Measurements from ENCODE around the gene SORBS2.
"Not testable (repeated sequence)": the region's sequence is repeated elsewhere in the genome, so short reads cannot be mapped to it uniquely, and the experiment has no call there.

SORBS2 gene, protein sequence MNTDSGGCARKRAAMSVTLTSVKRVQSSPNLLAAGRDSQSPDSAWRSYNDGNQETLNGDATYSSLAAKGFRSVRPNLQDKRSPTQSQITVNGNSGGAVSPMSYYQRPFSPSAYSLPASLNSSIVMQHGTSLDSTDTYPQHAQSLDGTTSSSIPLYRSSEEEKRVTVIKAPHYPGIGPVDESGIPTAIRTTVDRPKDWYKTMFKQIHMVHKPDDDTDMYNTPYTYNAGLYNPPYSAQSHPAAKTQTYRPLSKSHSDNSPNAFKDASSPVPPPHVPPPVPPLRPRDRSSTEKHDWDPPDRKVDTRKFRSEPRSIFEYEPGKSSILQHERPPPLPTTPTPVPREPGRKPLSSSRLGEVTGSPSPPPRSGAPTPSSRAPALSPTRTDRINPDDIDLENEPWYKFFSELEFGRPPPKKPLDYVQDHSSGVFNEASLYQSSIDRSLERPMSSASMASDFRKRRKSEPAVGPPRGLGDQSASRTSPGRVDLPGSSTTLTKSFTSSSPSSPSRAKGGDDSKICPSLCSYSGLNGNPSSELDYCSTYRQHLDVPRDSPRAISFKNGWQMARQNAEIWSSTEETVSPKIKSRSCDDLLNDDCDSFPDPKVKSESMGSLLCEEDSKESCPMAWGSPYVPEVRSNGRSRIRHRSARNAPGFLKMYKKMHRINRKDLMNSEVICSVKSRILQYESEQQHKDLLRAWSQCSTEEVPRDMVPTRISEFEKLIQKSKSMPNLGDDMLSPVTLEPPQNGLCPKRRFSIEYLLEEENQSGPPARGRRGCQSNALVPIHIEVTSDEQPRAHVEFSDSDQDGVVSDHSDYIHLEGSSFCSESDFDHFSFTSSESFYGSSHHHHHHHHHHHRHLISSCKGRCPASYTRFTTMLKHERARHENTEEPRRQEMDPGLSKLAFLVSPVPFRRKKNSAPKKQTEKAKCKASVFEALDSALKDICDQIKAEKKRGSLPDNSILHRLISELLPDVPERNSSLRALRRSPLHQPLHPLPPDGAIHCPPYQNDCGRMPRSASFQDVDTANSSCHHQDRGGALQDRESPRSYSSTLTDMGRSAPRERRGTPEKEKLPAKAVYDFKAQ (N-terminal part only)

GRCh38 chr4:185811509-185812364, at the start of gene SORBS2:
SORBS2 (minus strand) TSS chr4:185812194; CDS start chr4:185690571, 121,623 bp downstream.
- DNase-seq = peak; percentile 74

DNA sequence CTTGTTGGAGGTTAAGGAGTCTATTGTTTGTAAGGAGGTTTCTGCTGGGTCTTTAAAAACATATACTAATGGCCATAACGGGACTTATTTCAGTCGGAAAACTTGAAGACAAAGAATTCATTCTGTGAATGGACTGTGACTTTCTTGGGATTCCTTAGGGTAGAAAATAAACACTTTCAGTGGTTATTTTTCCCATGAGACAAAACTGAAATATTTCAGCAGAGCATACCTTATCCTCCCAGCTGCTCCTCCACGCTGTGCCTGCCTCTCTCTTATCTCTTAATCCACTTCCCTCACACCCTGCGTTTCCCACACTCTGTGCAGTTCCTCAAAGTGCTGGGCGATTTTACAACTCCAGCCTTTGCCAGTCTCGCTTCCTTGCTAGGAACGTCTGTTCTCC, 47.1 kb upstream of the SORBS2 start:
- no peak for DNase-seq

DNA sequence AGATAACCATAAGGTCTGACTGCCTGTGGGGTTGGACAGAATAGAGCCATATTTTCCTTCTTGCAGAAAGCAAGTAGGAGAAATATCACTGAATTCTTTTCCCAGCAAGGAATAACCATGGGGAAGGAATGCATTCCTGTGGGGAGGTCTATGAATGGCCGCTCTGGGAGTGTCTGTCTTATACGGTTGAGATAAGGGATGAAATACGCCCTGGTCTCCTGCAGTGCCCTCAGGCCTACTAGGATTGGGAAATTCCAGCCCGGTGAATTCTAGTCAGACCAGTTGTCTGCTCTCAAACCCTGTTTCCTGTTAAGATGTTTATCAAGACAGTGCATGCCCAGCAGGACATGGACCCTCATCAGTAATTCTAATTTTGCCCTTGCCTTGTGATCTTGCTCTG, 45.6 kb upstream of the SORBS2 start:
- DNase-seq = not testable (repeated sequence)

DNA sequence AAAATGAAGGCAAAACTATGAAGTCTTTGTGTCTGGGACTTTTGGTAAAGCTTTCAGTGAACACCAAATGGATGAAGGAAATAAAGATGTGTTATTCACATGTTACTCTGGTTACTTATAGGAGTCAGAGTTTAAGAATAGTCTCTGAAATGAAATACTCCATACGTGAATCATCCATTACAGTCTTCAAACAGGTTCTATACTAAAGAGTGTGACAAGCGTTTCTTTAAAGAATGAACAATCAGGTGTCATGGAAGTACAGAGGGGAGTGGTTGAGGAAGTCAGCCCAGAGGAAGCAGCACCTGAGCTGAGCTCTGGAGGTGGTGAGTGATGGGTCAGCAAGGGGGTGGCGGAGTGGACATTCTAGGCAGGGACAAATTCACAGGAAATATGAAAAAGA, 41.8 kb upstream of the SORBS2 start:
- DNase-seq = no peak

DNA sequence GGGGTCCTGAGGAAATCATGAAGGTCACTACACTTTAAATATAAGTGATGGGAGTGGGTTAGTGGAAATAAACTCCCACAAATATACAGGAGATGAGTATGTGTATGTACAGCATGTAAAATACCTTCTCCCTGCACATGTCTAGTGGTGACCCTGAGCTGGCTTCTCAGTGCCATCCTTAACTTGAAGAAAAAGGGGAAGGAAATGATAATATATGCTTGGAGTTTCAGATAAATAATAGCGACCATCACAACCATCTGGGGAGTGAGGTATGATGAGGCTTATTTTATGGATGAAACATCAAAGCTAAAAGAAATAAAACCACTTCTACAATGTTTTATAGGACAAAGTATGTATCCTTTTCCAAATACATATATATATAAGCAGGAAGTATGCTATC, 41.0 kb upstream of the SORBS2 start:
- no peak for DNase-seq

DNA sequence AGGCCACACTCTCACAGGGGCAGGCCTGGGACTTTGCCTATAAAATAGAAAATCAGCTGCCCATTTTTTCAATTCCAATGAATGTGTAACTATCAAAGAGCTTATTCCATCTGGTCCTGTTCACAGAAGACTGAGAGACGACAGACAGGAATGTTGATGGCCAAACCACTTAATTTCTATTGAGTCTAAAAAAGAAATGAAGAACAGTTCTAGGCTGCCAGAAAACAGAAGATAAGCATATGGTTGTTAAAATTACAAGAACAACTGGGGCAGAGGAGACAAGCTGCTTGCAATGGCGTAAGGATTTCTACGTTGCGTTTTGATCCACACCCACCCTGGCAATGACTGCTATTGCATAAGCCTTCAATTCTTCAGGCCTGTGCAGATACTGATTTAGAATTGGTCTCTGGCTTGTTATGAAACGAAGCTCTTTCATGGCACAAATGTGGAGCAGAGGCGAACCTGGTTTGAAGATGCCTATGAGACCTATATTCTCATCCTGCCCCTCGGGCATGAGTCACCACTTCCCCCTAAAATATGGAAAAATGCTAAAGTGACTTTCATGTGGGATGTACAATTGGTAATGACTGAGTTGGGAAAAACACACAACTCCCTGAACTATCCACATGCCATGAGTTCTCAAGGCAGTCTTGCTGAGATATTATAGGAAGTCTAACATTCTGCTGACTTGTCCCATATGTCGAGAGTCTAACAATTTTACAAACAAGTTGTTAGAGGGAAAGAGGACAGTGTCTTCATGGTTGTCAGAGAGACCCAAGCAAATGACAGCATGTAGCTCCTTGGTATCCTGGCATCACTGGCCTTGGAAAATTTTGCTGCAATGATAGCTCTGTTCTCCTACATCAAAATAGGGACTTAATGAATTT, 37.9 kb upstream of the SORBS2 start:
- DNase-seq = peak; percentile 48

GRCh38 chr4:185847352-185848097, 35.5 kb upstream of the SORBS2 start:
- DNase-seq = peak; percentile 51

GRCh38 chr4:185846505-185847150, 34.6 kb upstream of the SORBS2 start:
- no peak for DNase-seq

DNA sequence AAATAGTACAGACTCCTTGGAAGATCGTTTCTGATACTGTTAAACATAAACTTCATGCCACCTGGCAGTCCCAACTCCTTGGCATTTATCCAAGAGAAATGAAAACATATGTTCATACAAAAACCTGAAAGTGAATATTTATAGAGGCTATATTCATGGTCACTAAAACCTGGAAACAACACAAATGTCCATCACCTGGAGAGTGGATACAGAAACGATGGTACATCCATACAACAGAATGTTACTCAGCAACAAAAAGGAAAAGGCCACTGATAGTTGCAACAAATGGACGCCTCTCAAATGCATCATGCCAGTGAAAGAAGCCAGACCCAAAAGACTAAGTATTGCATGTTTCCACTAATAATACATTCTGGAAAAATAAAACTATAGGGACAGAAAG, 34.0 kb upstream of the SORBS2 start:
- no peak for DNase-seq

GRCh38 chr4:185841451-185841850, 29.5 kb upstream of the SORBS2 start:
- no peak for DNase-seq

DNA sequence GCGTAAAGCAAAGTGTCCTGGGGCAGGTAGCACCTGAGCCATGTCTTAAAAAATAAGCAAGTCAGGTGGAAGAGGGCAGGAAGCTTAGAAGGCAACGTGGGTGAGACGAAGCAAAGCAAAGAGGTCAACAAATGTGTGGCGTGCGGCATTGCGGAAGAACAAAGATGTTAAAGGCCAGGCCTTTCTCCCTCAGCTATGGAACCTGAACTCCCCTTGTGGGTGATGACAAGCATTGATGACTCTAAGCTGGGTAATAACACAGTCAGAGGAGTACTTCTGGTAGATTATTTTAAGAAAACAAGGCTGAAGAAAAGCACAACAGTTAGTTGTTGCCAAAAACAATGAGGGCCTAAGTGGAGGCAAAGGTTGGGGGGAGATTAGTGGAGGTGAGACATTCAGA, 29.0 kb upstream of the SORBS2 start:
- DNase-seq = no peak

DNA sequence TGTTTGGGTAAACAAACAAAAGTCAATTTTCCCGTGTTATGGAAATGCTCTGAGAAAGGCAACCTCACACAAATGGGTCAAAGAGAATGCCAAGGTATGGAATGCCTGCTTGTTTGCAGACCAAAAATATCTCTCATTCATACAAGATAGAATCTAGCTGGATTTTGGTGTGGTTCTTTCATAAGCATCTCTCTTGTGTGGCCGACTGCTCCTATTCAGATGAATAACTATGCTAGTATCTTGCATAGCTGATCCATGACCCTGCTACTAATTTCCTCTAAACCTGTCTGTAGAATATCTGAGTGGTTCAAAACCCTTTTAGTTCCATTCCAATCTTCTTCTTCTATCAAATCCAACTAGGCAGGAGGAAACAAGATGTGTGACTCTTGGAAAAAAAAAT, 28.2 kb upstream of the SORBS2 start:
- DNase-seq = no peak

DNA sequence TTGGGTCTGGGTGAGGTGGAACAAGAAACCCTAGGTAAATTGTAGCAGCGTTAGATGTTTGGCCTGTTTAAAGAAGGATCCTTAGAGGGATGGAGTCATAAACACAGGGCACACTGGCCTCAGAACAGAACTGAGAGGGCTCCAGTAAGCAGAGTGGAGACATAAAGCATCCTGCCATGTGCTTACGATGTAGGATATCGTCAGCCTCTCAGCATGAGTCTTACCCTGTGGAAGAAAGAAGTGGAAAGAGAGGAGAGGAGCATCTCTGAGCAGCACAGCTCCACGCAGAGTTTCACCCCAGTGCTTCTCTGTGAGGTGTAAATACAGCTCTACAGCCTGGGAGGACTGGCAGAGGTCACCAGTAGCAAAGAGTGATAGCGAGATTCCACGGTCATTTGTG, 27.8 kb upstream of the SORBS2 start:
- no peak for DNase-seq

DNA sequence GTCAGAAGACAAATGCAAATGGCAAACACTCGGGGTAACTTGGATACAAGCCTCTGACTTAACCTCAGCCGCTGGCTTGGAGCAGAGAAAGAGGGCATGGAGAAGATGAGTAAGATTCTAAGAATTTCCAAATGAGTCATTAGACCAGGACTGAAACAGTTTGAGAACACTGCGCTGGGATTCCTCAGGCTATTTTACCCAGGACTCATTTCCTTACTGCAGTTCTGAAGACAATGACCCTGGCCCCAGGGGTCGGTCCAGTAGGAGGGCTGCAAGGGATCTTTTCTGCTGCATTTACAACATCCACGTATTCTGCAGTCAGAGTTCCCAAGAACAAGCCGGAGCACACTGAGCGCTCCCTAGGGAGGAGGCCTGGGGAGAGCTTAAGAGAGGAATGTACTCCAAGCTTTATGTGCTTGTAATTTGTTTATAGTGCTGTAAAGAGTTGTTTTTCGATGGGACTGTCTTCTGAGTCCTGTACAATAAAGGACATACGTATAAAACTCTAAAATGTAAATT, 27.3 kb upstream of the SORBS2 start:
- DNase-seq = no peak

DNA sequence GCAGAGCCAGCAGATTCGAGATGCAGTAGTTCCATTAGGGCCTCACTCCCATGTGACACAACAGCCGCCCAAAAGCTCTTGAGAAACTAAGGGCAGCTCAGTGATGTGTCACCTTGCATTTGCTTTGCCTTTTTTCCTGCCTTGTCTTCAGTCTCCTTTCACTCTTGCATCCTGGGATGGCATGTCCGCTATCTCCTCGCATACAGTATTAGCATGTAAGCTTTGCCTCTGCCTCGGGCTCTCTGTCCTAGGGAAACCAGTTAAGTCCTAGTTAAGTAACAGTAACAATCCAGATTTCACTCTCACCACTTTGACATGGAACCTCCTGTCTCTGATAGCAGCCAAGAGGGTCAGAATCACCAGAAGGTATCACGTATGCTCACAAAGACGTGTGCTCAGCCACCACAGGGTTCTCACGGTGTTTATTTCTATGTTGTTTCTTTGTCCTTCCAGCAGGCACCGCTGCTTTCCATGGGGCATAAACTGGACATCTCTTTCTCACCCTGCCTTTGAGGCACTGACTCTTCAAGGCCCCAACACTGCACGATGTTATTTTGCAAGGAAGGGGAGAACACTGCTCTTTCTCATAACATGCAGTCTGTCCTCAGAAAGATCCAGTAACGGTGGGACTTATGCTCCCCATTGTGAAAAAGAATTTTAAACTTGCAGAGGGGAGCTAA, 26.7 kb upstream of the SORBS2 start:
- DNase-seq = no peak

DNA sequence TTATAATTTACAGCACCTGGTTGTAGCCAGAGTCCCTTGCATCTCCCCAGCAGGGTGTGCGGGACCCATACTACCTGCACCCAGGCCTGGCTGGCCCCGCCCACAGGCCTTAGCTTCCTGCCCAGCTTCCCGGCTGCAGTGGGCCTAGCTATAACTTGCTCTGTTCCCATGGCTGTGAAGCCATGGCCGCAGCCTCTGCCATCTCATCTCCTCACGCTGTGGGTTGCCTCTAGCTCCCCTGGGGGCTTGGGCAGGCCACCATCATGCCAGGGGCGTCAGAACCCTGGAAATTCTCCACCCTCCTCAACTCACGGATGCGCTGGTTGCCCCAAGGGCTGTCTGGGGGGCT, 26.1 kb upstream of the SORBS2 start:
- no peak for DNase-seq

- no peak for DNase-seq
Measured at GRCh38 chr4:185837415-185838103, 25.6 kb upstream of the SORBS2 start.

DNA sequence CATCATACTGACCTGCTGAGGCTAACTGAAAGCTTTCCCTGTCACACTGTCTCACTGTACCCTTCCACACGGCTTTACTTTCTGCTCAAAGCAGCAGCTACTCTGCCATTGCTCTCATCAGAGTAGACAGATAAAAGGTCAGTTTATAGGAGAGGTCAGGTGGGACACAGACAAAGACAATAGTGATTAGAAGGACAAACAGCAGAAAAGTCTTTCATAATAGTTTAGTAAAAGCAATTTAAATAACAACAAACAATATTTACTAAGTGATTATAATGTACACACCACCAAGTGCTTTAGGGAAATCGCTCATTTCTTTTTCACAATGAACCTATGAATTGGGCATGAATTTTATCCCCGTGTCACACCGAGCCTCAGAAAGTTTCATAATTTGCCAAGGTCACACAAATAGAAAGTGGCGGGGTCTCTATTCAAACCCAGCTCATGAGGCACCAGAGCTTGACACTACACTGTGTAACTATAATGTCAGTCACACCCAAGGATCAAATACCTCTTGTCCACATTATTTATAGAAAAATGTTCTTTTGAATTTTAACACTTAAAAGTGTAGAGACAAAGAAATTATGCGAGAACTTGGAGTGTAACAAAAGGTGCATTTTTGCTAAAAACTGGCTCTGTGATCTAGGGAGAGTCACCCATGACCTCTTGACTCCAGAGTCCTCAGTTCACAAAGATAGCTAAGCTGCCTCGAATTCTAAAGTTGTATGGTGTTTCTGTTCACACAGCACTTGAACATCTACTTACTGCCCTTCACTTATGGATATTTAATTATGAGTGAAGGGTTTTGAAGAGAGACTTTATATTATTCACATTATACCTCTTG, 24.5 kb upstream of the SORBS2 start:
- no peak for DNase-seq
